ENCODE data around the gene DGLUCY. TPM values are rescaled to one million over a fixed set of nuclear protein-coding genes. Genes with fewer than 3 reads are reported as not detected.

The DGLUCY gene
- total RNA-seq, 1 donor = 45.6 TPM

DNA sequence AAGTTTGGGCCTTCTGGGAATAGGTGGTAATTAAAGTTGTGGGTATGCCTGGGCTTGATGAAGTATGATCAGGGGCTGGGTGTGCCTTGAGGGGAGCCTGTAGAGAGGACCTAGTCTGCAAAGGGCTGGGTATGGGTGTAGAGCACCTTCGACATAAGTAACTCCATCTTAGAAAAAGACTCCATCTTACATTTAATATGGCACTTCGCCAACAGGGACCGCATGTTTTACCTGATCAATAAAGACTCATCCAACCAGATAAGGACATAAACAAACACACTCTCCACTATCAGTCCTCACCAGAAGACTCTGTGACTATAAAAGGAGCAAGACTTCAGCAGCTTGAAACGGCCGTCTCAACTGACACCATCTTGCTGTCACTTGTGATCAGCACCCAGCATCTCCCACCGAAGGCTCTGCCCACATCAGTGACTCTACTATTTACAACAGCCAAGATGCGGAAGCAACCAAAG lies 154.1 kb downstream of the DGLUCY start:
- no peak overlapping the region for H2AFZ ChIP-seq (ENCODE audit: low read length)
- H3K9me3 ChIP-seq (ENCODE audit: low read depth, low read length) = no peaks in the 10 kb centered on the region
- no peaks in the 10 kb centered on the region for H3K36me3 ChIP-seq (ENCODE audit: insufficient read depth, low read length)
- no peak overlapping the region for H3K27ac ChIP-seq (ENCODE audit: low read depth, low read length)
- TF ChIP-seq, protein P1, sequence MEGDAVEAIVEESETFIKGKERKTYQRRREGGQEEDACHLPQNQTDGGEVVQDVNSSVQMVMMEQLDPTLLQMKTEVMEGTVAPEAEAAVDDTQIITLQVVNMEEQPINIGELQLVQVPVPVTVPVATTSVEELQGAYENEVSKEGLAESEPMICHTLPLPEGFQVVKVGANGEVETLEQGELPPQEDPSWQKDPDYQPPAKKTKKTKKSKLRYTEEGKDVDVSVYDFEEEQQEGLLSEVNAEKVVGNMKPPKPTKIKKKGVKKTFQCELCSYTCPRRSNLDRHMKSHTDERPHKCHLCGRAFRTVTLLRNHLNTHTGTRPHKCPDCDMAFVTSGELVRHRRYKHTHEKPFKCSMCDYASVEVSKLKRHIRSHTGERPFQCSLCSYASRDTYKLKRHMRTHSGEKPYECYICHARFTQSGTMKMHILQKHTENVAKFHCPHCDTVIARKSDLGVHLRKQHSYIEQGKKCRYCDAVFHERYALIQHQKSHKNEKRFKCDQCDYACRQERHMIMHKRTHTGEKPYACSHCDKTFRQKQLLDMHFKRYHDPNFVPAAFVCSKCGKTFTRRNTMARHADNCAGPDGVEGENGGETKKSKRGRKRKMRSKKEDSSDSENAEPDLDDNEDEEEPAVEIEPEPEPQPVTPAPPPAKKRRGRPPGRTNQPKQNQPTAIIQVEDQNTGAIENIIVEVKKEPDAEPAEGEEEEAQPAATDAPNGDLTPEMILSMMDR (IDR thresholded peaks at IDR 0.05; ENCODE audit: extremely low read depth, low read depth, low read length) = no peak
- no peaks in the 10 kb centered on the region for H3K79me2 ChIP-seq (ENCODE audit: insufficient read depth, low read length)
- H3K4me1 ChIP-seq (ENCODE audit: insufficient read depth, low read length) = peaks cover 5% of the 10 kb centered on the region
- no peak overlapping the region for H3K4me2 ChIP-seq (ENCODE audit: insufficient read depth, low read length)
- no peaks in the 10 kb centered on the region for H3K27me3 ChIP-seq (ENCODE audit: insufficient read depth, low read length)
- no peak overlapping the region for H3K4me3 ChIP-seq (ENCODE audit: insufficient read depth, low read length)
- DNase-seq (ENCODE audit: insufficient read length, low spot score, missing footprints) = no peak
- no peaks in the 10 kb centered on the region for H4K20me1 ChIP-seq (ENCODE audit: insufficient read depth, low read length)

DNA sequence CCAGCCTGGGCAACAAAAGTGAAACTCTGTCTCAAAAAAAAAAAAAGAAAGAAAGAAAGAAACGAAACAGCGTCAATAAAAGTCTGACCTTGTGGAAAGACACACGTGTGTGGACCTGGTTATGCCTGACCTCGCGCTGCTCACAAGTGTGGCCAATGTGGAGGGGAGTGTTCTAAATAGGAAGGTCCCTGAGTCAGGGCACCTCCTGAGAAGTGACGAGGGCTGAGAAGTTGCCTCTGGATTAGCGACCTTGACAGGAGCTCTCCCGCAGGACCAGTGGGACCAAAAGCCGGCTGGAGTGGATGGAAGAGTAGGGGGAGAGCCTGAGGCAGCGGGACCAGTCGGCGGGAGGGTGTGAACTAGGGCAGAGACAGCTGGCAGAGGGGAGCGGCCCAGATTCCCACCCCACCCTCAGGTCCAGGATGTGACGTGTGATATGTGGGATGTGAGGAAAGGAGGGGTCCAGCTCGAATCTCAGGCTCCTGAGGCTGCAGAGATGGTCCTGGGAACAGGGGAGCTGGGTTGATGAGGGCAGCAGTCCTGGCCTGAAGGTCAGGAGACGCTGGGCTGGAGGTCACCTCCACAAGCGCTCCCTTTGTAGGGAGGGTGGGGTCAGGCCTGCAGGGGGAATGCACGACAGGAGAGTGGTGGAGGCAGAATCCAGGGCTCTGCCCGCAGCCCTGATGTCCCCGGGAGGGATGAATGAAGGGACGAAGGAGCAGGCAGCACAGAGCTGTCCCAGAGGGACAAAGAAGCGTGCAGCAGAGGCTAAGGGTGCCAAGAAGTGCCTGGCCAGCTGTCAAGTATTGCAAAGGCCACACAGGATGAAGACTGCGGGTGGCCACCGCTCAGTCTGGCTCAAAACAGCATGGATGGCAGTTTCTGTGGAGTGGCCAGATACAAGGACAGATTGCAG lies 155.5 kb downstream of the DGLUCY start:
- Histone ChIP-seq H3K27me3 (ENCODE audit: insufficient read depth, low read length) (no peaks in the 10 kb centered on the region), H3K4me3 (ENCODE audit: insufficient read depth, low read length) (no peak overlapping the region), H3K4me1 (ENCODE audit: insufficient read depth, low read length) (peaks cover 5% of the 10 kb centered on the region), H4K20me1 (ENCODE audit: insufficient read depth, low read length) (no peaks in the 10 kb centered on the region), H3K36me3 (ENCODE audit: insufficient read depth, low read length) (no peaks in the 10 kb centered on the region), H3K27ac (ENCODE audit: low read depth, low read length) (no peak overlapping the region), H3K79me2 (ENCODE audit: insufficient read depth, low read length) (no peaks in the 10 kb centered on the region), H3K4me2 (ENCODE audit: insufficient read depth, low read length) (peak overlapping the region; percentile 62), H3K9me3 (ENCODE audit: low read depth, low read length) (no peaks in the 10 kb centered on the region), H2AFZ (ENCODE audit: low read length) (no peak overlapping the region)
- TF ChIP-seq, protein P1 (IDR thresholded peaks at IDR 0.05; ENCODE audit: extremely low read depth, low read depth, low read length) = no peak
- DNase-seq (ENCODE audit: insufficient read length, low spot score, missing footprints) = peak; percentile 91

DNA sequence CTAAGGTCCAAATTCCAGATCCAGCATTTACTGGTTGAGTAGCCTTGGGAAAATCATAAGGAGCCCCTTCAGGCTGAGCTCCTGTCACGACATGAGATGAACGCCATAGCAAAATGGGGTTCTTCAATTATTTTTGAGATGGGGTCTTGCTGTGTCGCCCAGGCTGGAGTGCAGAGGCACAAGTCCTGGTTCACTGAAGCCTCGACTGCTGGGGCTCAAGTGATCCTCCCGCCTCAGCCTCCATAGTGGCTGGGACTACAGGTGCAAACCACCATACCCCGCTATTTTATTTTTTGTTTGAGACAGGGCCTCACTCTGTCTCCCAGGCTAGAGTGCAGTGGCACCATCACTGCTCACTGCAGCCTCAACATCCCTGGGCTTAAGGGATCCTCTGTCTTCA lies 156.3 kb downstream of the DGLUCY start:
- Histone ChIP-seq H3K4me1 (ENCODE audit: insufficient read depth, low read length) (peaks cover 5% of the 10 kb centered on the region), H4K20me1 (ENCODE audit: insufficient read depth, low read length) (no peaks in the 10 kb centered on the region), H3K4me3 (ENCODE audit: insufficient read depth, low read length) (no peak overlapping the region), H3K27ac (ENCODE audit: low read depth, low read length) (no peak overlapping the region), H3K4me2 (ENCODE audit: insufficient read depth, low read length) (no peak overlapping the region), H2AFZ (ENCODE audit: low read length) (no peak overlapping the region), H3K9me3 (ENCODE audit: low read depth, low read length) (no peaks in the 10 kb centered on the region), H3K36me3 (ENCODE audit: insufficient read depth, low read length) (no peaks in the 10 kb centered on the region), H3K27me3 (ENCODE audit: insufficient read depth, low read length) (no peaks in the 10 kb centered on the region), H3K79me2 (ENCODE audit: insufficient read depth, low read length) (no peaks in the 10 kb centered on the region)
- DNase-seq (ENCODE audit: insufficient read length, low spot score, missing footprints) = no peak
- TF ChIP-seq, protein P1 (IDR thresholded peaks at IDR 0.05; ENCODE audit: extremely low read depth, low read depth, low read length) = no peak

DNA sequence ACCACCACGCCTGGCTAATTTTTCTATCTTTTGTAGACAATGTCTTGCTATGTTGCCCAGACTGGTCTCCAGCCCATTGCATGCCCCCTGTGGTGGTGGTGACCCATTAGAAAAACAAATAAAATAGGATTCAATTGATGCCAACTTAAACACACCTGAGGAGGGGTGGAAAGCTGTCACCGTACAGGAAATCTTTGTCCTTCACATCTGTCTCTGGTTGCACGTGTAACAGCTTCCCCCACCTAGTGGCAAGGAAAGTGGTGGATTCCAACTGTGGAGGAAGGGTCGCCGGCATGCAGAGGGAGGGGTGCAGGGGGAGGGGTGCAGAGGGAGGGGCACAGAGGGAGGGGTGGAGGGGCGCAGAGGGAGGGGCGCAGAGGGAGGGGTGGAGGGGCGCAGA lies 156.7 kb downstream of the DGLUCY start:
- no peaks in the 10 kb centered on the region for H4K20me1 ChIP-seq (ENCODE audit: insufficient read depth, low read length)
- DNase-seq (ENCODE audit: insufficient read length, low spot score, missing footprints) = no peak
- peaks cover 5% of the 10 kb centered on the region for H3K4me1 ChIP-seq (ENCODE audit: insufficient read depth, low read length)
- no peaks in the 10 kb centered on the region for H3K9me3 ChIP-seq (ENCODE audit: low read depth, low read length)
- H3K4me2 ChIP-seq (ENCODE audit: insufficient read depth, low read length) = no peak overlapping the region
- H3K27me3 ChIP-seq (ENCODE audit: insufficient read depth, low read length) = no peaks in the 10 kb centered on the region
- H3K79me2 ChIP-seq (ENCODE audit: insufficient read depth, low read length) = no peaks in the 10 kb centered on the region
- H3K27ac ChIP-seq (ENCODE audit: low read depth, low read length) = no peak overlapping the region
- H2AFZ ChIP-seq (ENCODE audit: low read length) = no peak overlapping the region
- H3K4me3 ChIP-seq (ENCODE audit: insufficient read depth, low read length) = no peak overlapping the region
- TF ChIP-seq, protein P1 (IDR thresholded peaks at IDR 0.05; ENCODE audit: extremely low read depth, low read depth, low read length) = no peak
- no peaks in the 10 kb centered on the region for H3K36me3 ChIP-seq (ENCODE audit: insufficient read depth, low read length)

Measured in osteoblast (primary cell).